GM10248 (cell line): ENCODE data around the gene PNPLA6.

ENCODE experiments used
- CTCF ChIA-PET: fragments of 300-600 bp; sonication (Branson Sonifier 250); formaldehyde crosslinking; extraction: SDS; loops from one replicate; lab custom pipeline; 2021; ENCODE audit warnings: antibody characterized with exemption; lab: Yijun Ruan, JAX
- POLR2A ChIA-PET: fragments of 350-650 bp; sonication (Branson Sonifier 250); formaldehyde crosslinking; extraction: SDS; loops from one replicate; lab custom pipeline; 2020; ENCODE audit warnings: antibody characterized with exemption; lab: Yijun Ruan, JAX
- DNase-seq: peaks from one replicate; pipeline ENCODE4 v3.0.0; 2012; ENCODE audit errors: extremely low spot score
- CTCF ChIP-seq: IDR thresholded peaks from 2 replicates; pipeline ENCODE4 v1.5.1; 2012; ENCODE audit warnings: mild to moderate bottlenecking, low read depth; ENCODE audit errors: extremely low read depth, missing control alignments, control extremely low read depth

The PNPLA6 gene

GRCh38 chr19:7539827-7540425 lies 4.4 kb downstream of the PNPLA6 start:
- no peak for TF ChIP-seq CTCF
- POLR2A ChIA-PET = interaction anchor here (0.7 kb wide), 1 partner anchor 180 kb away, joined by 7 read pairs; no protein-coding TSS in a partner anchor
- DNase-seq = no peak
- CTCF ChIA-PET = interaction anchor here (1.1 kb wide), 1 partner anchor 28 kb away, joined by 5 read pairs; no protein-coding TSS in a partner anchor

GRCh38 chr19:7540761-7541474 lies 5.4 kb downstream of the PNPLA6 start:
- CTCF ChIA-PET = interaction anchor here (1.1 kb wide), 1 partner anchor 27 kb away, joined by 5 read pairs; no protein-coding TSS in a partner anchor
- no peak for TF ChIP-seq CTCF
- POLR2A ChIA-PET = no interaction called here
- DNase-seq = no peak

GRCh38 chr19:7541475-7541824 lies 5.9 kb downstream of the PNPLA6 start:
- DNase-seq = no peak
- CTCF ChIA-PET = no interaction called here
- no peak for TF ChIP-seq CTCF
- POLR2A ChIA-PET = no interaction called here

- no peak for TF ChIP-seq CTCF
- no peak for DNase-seq
- ChIA-PET CTCF (interaction anchor here (1.4 kb wide), 1 partner anchor 19 kb away, joined by 3 read pairs; the partner anchor contains the start of gene MCOLN1), POLR2A (no interaction called here)
These were observed 6.4 kb downstream of the PNPLA6 start for GRCh38 chr19:7541828-7542443.

- CTCF ChIA-PET = interaction anchor here (1.4 kb wide), 1 partner anchor 20 kb away, joined by 3 read pairs; the partner anchor contains the start of gene MCOLN1
- POLR2A ChIA-PET = no interaction called here
- no peak for TF ChIP-seq CTCF
- DNase-seq = no peak
These were observed 7.2 kb downstream of the PNPLA6 start for GRCh38 chr19:7542556-7543348.

GRCh38 chr19:7544626-7545025 lies 9.1 kb downstream of the PNPLA6 start:
- TF ChIP-seq CTCF = no peak
- CTCF ChIA-PET = interaction anchor here (1.2 to 1.5 kb wide), 2 partner anchors 8 to 22 kb away, joined by 3 read pairs; partner anchors contain the start of gene MCOLN1
- no peak for DNase-seq
- POLR2A ChIA-PET = no interaction called here
